CD4-positive, alpha-beta T cell treated with Interleukin-15 for 4 hours (primary cell): ENCODE measurements around the gene RHOC.

Experiments
- DNase-seq: peaks from one replicate; pipeline ENCODE4 v3.0.0-alpha.2; 2020; ENCODE audit warnings: low spot score

Gene RHOC

DNA sequence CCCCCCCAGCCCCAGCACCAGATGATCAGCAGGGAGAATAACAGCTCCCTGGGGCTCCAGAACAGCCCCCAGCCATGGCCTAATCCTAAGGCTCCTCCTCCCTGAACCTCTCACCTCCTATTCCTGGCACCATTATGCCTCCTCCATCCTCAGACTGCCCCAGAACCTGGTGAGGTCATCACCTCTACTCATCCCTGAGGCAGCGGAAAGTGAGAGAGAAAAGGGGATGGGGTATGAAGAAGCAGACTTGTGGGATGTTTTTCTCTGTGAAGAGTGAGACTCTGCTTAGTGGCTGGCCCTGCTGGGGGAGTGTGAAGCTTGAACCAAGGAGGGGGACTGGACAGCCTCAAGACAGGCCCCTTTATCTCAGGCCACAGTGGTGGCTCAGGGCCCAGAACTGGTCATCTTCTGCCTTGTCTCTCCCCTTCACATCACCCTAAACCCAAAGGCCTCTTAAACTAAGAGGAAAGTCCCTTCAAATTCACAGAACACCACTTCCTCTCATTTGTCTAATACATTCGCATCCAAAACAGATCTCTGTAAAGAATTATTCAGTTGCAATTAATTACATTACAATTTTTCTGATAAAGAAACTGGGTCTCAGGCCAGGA lies 10.4 kb upstream of the RHOC start:
- DNase-seq, result no peak

- peak; percentile 83 for DNase-seq
Observed at GRCh38 chr1:112716133-112716720, 9.3 kb upstream of the RHOC start.

DNA sequence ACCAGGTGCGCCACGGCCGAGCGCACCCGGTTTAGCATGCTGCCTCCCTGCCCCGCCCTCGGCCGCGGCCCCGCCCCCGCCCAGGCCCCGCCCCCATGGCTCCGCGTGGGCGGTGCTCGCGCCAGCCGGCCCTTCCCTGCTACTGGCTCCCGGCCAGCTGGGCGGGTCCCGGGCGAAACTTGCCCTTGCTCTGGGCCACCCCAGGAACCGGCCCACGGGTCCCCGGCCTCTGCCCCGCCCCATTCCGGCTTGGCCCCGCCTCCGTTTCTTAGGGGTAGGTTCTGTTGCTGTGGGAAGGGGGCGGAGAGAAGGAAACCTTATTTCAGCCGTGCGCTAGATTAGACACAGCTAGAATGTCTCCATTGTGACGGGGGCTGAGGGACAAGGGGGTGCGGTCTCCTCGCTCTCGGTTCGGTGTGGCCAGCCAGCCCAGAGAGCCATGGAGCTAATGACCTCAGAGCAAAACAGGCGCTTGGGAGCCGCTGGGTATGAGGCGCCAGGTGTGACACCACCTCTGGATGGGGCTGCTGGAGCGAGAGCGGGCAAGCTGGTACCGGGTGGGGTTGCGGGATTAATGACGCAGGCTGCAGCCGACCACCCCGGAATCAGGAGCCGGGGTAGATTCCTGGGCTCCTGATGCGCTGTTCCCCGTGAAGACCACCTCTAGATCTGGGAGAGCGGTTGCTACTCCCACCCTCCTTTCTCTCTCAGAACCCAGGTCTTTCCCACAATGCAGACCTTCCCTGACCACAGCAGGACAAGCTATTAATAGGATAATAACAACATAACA lies 8.5 kb upstream of the RHOC start, which contains the start of gene PPM1J:
TSS of gene PPM1J (minus strand) at position 69 of the 790 bp plus-strand sequence. CDS start at position 38, 31 bp downstream.
- DNase-seq, result peak; percentile 99

DNA sequence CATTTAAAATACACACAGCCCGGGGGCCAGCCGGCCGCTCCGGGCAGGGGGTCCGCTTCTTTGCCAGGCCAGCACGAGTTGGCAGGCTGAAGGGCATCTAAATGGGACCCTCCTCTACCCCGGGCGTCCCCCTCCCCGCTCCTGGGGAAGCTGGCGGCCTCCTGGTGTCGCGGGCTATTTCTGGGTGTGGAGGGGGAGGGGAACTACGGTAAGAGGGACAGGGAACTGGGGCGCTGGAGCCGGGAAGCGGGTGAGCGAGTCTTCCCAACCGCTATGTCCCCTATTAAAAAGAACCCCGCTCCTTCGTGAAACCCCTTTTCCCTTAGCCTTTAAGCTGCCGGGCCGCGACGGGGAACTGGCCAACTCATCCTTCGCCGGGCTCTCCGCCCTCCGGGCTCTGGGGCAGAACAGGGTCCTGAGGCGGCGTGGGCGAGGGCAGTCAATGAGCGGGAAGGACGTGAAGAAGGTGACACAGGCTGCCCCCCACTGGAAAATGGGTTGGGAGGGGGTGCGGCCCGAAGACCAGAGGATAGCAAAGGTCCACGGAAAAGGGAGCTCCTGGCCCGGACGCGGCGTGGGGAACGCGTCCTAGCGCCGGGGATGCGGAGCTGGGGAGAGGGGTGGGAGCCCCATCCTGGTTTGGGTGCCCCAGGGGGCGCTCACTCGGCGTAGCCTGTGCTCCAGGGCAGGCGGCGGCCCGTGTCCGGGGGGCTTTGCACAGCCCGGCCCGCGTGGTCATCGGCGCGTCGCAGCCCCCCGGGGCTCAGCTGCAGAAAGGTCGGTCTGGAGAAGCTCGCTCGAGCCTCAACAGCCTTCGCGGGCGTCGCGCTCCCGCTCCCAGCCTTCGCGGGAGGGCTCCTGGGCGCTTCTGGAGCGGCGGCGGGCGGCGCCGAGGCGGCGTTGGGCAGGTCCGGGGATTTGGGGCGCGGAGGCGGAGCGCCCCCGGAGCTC lies 7.7 kb upstream of the RHOC start:
- no peak for DNase-seq

DNA sequence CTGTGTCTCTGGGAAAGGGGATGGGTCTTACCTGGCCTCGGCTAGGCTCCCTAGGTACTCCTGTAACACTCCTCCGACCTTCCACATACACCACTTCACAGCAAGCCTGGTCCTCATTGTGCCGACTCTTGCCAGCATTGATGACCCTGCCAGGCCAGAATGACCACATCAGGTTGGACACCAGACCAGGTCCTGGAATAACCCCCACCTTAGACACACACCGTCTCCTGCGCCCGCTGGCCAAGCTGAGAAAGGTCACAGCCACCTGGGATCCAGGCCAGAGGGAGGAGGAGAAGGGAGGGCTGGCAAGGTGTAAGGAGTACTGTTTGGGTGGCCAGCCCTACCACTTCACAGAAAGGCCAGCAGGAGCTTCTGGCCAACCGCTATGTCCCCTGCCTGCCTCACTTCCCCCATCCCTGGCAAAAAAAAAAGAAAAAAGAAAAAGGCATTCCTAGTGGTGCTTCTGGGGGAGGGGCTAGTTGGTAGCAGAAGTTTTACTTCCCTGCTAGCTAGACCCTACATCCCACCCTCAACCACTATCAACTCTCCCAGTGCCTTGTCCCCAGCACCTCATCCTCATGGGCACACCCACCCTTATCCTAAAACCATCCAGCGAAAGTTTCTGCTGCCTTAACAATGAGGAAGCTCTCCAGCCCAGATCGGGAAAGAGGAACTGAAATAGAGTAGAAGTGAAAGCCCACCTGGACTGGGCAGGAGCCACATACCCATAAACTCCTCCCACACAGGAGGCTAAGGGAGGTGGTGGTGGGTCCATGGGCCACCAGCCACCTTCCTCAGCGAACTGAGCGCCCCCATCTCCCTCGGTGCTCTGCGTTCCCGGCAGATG lies 6.8 kb upstream of the RHOC start:
- DNase-seq, result no peak

DNA sequence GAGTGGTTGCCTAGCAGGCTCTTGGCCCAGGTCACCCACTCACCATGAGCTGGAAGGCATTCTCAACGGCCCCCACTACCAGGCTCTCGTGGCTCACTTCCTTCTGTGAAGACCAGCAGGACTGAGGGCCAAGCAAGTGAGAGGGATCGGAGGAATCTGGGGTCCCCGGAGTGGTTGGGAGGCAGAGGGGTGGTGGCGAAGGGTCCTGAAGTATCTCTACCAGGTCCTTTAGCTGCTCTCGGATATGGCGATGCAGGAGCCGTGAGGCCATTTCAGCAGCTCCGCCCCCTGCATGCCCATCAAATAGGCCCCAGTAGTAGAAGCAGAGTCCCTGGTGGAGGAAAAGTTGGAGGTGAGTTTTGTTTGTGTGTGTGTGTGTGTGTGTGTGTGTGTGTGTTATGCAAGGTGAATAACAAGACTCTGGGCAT lies 5.8 kb upstream of the RHOC start:
- no peak for DNase-seq

DNA sequence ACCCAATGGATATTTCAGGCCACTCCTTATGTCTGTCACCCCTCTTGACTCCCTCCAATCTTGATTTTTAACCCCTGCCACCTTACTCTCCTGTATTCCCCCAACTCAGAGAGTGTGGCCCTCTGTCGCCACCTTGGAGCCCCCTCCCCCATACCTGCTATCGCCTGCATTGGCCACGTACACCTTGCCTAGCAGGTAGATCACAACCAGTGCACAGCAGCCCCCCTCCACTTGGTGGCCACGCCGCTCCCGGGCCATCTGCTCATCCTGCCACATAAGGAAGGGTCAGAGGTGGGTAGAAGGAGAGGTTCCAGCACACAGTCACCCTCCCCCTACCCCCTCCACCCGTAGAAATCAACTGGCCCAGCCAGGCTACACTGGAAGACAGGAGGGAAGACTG lies 5.3 kb upstream of the RHOC start:
- DNase-seq, result no peak

DNA sequence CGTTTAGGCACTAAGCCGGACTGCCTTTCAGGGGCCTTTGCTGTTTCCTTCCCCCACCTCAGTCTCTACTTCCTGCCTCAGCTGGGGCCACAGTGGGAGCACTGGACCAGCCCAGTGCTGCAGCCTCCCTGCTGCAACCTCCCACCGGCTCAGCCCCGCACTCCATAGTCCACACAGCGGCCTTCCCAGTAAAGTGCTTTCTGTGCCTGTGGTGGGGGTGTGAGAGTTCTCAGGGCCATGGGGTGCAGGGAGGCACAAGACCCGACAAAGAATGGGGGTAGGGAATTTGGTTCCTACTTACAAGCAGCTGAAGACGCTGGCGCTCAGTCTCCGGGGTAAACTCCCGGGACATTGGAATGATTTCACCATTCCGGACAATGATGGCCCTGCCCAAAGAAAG lies 4.7 kb upstream of the RHOC start:
- DNase-seq, result no peak

- no peak for DNase-seq
Observed at GRCh38 chr1:112711041-112711440, 4.1 kb upstream of the RHOC start.

- DNase-seq, result no peak
Observed at GRCh38 chr1:112710586-112710985, 3.7 kb upstream of the RHOC start.

DNA sequence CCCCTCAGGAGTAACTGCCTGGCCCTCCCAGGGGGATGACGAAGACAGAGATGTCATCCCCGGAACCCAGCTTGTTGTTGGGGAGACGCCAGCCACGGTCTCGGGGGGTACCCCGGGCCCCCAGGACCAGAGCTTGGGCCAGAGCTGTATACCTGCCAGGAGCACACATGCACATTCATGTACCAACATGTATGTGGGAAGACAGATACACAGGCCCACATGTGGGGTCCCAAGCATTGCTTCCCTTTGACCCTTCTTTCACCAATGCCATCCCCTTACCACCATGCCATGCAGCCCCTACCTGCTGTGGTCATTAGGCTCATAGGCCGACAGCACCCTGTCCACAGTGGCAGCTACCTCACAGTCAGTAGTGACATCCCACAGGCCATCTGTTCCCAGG lies 3.2 kb upstream of the RHOC start:
- DNase-seq, result no peak

- no peak for DNase-seq
Observed at GRCh38 chr1:112708489-112708888, 1.6 kb upstream of the RHOC start.

GRCh38 chr1:112708002-112708448 lies 1.1 kb upstream of the RHOC start:
- DNase-seq, result no peak

- DNase-seq, result peak; percentile 62
Observed at GRCh38 chr1:112707221-112708001, 484 bp upstream of the RHOC start.

DNA sequence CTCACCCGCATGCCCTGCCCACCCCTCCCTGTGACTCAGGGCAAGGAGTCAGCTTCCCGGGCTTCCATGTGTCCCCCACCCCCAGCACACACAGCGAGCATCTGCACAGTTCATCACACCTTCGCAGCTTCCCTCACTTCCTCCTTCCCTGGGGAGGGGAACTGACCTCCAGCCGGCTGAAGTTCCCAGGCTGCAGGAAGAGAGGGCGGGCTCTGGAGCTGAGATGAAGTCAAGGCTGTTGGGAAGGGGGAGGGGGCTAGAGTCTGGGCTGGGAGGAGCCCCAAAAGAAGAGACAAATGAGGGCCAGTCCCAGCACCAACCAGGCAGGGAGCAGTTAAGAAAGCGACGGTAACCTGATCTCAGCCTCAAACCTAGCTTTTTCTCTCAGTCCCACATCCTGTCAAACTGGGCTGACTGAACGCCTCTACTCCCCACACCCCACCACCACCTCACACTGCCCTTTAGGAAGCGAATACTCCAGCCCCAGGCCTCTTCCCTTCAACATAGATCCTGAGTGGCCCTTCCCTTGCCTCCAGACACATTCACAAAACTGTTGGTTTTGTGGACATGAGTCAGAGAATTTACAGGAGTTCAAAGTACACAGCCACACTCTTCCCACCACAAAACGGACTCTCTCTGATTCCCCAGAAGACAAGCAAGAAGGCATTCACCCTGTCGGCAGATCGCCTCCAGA lies 1.8 kb downstream of the RHOC start:
- DNase-seq, result peak; percentile 40

GRCh38 chr1:112704391-112704933 lies 2.5 kb downstream of the RHOC start:
- no peak for DNase-seq

GRCh38 chr1:112703706-112704105 lies 3.2 kb downstream of the RHOC start:
- no peak for DNase-seq

DNA sequence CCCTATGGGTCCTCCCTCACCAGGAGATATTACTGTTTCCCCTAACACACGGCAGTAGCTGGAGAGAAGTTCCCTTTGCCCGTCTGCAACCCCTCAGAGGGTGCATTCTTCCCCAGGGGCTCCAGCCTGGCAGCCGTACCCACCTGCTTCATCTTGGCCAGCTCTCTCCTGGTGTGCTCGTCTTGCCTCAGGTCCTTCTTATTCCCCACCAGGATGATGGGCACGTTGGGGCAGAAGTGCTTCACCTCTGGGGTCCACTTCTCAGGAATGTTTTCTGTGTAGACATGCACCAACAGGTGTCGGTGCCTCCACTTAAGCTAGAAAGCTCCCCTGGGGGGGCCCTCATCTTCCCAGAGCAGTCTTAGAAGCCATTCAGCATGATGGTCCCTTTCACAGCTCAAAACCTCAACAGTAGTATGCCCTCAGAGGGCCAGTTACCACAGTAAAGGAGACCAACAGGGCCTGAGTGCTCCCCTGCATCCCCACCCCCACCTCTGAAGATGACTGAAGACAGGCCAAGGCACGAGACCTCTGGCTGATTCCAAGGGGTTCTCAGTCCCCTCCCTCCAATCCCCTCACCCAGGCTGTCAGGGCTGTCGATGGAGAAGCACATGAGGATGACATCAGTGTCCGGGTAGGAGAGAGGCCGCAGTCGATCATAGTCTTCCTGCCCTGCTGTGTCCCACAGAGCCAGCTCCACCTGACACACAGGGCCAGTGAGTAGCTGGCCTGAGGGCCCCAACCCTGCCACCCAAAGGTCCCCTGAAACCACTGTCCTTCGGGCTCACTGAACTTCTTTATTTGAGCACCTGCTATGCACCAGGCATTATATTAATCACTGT lies 4.3 kb downstream of the RHOC start:
- DNase-seq, result no peak

DNA sequence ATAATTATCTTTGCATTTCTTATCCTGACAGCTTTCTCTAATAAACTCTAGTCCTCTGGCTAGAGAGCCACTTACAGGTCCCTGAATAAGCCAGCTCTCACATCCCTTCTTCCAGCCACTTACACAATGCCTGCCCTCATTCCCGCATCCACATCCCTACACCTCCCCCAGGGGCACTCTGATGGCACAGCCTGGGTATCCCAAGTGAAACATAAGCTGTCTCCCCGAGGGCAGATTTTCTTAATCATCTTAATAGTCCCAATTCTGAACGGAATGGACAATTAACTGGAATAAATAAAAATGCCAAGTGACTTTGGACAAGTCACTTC lies 4.9 kb downstream of the RHOC start:
- no peak for DNase-seq
